ENCODE data around the gene MTHFD1L.
A peak's percentile ranks its signal among the peaks of the same experiment; 100 is the strongest.

The MTHFD1L gene

DNA sequence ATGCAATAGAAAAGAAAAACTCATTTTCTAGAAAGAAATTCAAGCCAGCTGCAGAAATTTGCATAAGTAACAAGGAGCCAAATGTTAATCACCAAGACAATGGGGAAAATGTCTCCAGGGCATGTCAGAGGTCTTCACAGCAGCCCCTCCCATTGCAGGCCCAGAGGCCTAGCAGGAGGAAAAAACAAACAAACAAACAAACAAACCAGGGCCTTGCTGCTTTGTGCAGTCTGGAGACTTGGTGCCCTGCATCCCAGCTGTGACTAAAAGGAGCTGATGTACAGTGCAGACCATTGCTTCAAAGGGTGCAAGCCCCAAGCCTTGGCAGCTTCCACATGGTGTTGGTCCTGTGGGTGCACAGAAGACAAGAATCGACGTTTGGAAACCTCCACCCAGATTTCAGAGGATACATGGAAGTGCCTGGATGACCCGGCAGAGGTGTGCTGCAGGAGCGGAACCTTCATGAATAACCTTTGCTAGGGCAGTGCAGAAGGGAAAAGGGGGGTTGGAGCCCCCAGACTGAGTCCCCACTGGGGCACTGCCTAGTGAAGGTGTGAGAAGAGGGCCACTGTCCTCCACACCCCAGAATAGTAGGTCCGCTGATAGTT lies 263.4 kb downstream of the MTHFD1L start:
- Histone ChIP-seq H3K27me3 (ENCODE audit: control insufficient read depth, insufficient read depth, low read length) (no peaks in the 10 kb centered on the region), H3K9ac (ENCODE audit: low read length) (no peak overlapping the region), H3K4me1 (ENCODE audit: control insufficient read depth, insufficient read depth, low read length) (no peaks in the 10 kb centered on the region), H3K27ac (ENCODE audit: low read depth, low read length) (no peak overlapping the region), H3K36me3 (ENCODE audit: control insufficient read depth, insufficient read depth, low read length) (no peaks in the 10 kb centered on the region), H3K4me3 (ENCODE audit: low read length) (no peak overlapping the region)

DNA sequence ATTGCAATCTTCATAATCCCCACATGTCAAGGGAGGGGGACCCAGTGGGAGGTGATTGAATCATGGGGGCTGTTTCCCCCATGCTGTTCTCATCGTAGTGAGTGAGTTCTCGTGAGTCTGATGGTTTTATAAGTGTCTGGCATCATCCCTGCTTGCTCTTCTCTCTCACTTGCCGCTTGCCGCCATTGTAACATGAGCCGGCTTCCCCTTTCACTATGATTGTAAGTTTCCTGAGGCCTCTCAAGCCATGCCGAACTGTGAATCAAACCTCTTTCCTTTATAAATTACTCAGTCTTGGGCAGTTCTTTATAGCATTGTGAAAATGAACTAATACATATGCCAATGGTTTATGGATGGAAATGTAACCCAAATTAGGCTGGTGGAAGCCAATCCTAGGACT lies 264.8 kb downstream of the MTHFD1L start:
- H3K27me3 ChIP-seq (ENCODE audit: control insufficient read depth, insufficient read depth, low read length): no peaks in the 10 kb centered on the region
- H3K4me3 ChIP-seq (ENCODE audit: low read length): no peak overlapping the region
- no peaks in the 10 kb centered on the region for H3K36me3 ChIP-seq (ENCODE audit: control insufficient read depth, insufficient read depth, low read length)
- no peak overlapping the region for H3K27ac ChIP-seq (ENCODE audit: low read depth, low read length)
- H3K4me1 ChIP-seq (ENCODE audit: control insufficient read depth, insufficient read depth, low read length): no peaks in the 10 kb centered on the region
- H3K9ac ChIP-seq (ENCODE audit: low read length): no peak overlapping the region

GRCh38 chr6:151131324-151132007 lies 266.0 kb downstream of the MTHFD1L start:
- H3K36me3 ChIP-seq (ENCODE audit: control insufficient read depth, insufficient read depth, low read length): no peaks in the 10 kb centered on the region
- no peak overlapping the region for H3K27ac ChIP-seq (ENCODE audit: low read depth, low read length)
- no peak overlapping the region for H3K4me3 ChIP-seq (ENCODE audit: low read length)
- no peak overlapping the region for H3K9ac ChIP-seq (ENCODE audit: low read length)
- H3K27me3 ChIP-seq (ENCODE audit: control insufficient read depth, insufficient read depth, low read length): no peaks in the 10 kb centered on the region
- peaks cover 3% of the 10 kb centered on the region for H3K4me1 ChIP-seq (ENCODE audit: control insufficient read depth, insufficient read depth, low read length)

DNA sequence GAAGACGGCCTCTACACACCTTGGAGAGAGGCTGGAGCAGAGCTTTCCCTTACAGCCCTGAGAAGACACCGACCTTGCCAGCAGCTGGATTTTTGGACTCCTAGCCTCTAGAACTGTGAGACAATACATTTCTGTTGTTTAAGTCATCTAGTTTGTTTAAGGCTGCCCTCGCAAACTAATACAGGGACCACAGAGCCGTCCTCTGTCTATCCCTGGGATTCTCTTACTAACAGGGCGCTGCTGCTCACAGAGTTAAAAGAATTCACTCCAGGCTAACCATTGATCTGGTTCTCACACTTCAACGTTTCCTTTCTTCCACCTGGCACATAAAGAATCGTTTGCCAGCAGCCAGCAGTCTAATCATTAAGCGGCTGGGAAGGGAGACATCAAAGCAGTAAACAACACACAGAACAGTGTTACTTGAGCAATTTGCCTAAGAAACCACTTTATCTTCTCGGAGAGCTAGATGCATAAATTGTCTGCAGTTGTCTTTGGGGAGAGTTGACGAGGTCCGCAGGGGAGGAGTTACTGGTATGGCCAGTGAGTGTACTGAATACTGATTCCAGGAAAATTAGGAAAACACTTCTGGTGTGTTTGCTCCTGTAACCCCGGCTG lies 270.7 kb downstream of the MTHFD1L start:
- no peaks in the 10 kb centered on the region for H3K27me3 ChIP-seq (ENCODE audit: control insufficient read depth, insufficient read depth, low read length)
- peaks cover 3% of the 10 kb centered on the region for H3K4me1 ChIP-seq (ENCODE audit: control insufficient read depth, insufficient read depth, low read length)
- H3K27ac ChIP-seq (ENCODE audit: low read depth, low read length): peak overlapping the region; percentile 45
- no peaks in the 10 kb centered on the region for H3K36me3 ChIP-seq (ENCODE audit: control insufficient read depth, insufficient read depth, low read length)
- H3K4me3 ChIP-seq (ENCODE audit: low read length): no peak overlapping the region
- H3K9ac ChIP-seq (ENCODE audit: low read length): no peak overlapping the region

DNA sequence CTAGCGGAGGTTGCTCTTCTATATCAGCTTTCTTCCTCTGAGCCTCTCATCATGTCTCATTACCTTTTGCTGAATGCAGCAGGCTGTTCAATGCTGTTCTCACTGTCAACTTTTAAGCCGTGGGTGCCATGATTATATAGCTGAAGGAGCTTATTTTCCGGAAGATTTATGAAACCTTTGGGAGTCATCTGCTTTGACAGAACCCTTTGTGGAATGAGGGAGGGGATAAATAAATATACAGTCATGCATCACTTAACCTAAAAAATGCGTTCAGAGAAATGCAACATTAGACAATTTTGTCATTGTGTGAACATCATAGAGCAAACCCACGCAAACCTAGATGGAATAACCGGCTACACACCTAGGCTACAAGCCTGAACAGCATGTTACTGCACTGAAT lies 272.0 kb downstream of the MTHFD1L start:
- H3K4me1 ChIP-seq (ENCODE audit: control insufficient read depth, insufficient read depth, low read length): peaks cover 3% of the 10 kb centered on the region
- no peaks in the 10 kb centered on the region for H3K27me3 ChIP-seq (ENCODE audit: control insufficient read depth, insufficient read depth, low read length)
- no peak overlapping the region for H3K9ac ChIP-seq (ENCODE audit: low read length)
- no peak overlapping the region for H3K4me3 ChIP-seq (ENCODE audit: low read length)
- no peak overlapping the region for H3K27ac ChIP-seq (ENCODE audit: low read depth, low read length)
- H3K36me3 ChIP-seq (ENCODE audit: control insufficient read depth, insufficient read depth, low read length): no peaks in the 10 kb centered on the region

DNA sequence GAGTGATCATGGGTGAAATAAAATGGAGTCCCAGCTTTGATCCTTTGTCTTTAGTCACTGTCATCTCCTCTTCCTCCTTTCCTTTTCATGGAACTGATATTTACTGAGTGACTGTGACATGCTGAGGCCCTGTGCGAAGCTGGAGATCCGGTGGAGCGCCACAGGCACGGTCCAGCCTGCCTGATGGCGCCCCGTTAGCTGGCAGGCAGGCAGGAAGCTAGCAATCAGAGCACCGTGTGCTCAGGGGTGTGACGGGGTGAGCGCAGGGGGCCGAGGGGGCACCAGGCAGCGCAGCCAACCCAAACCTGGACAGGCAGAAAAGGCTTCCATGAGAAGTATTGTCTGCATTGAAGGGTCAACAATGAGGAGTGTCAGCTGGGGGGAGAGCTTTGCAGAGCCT lies 274.0 kb downstream of the MTHFD1L start:
- H3K4me3 ChIP-seq (ENCODE audit: low read length): no peak overlapping the region
- no peak overlapping the region for H3K27ac ChIP-seq (ENCODE audit: low read depth, low read length)
- H3K36me3 ChIP-seq (ENCODE audit: control insufficient read depth, insufficient read depth, low read length): no peaks in the 10 kb centered on the region
- no peaks in the 10 kb centered on the region for H3K27me3 ChIP-seq (ENCODE audit: control insufficient read depth, insufficient read depth, low read length)
- H3K9ac ChIP-seq (ENCODE audit: low read length): no peak overlapping the region
- peaks cover 3% of the 10 kb centered on the region for H3K4me1 ChIP-seq (ENCODE audit: control insufficient read depth, insufficient read depth, low read length)

GRCh38 chr6:151140767-151141166 lies 275.3 kb downstream of the MTHFD1L start:
- Histone ChIP-seq H3K27me3 (ENCODE audit: control insufficient read depth, insufficient read depth, low read length) (no peaks in the 10 kb centered on the region), H3K9ac (ENCODE audit: low read length) (no peak overlapping the region), H3K4me1 (ENCODE audit: control insufficient read depth, insufficient read depth, low read length) (peaks cover 3% of the 10 kb centered on the region), H3K27ac (ENCODE audit: low read depth, low read length) (no peak overlapping the region), H3K36me3 (ENCODE audit: control insufficient read depth, insufficient read depth, low read length) (no peaks in the 10 kb centered on the region), H3K4me3 (ENCODE audit: low read length) (no peak overlapping the region)

- Histone ChIP-seq H3K4me1 (ENCODE audit: control insufficient read depth, insufficient read depth, low read length) (no peaks in the 10 kb centered on the region), H3K4me3 (ENCODE audit: low read length) (no peak overlapping the region), H3K27ac (ENCODE audit: low read depth, low read length) (no peak overlapping the region), H3K27me3 (ENCODE audit: control insufficient read depth, insufficient read depth, low read length) (no peaks in the 10 kb centered on the region), H3K36me3 (ENCODE audit: control insufficient read depth, insufficient read depth, low read length) (no peaks in the 10 kb centered on the region), H3K9ac (ENCODE audit: low read length) (no peak overlapping the region)
Measured at GRCh38 chr6:151141685-151142084, 276.2 kb downstream of the MTHFD1L start.

- Histone ChIP-seq H3K9ac (ENCODE audit: low read length) (no peak overlapping the region), H3K4me3 (ENCODE audit: low read length) (no peak overlapping the region), H3K4me1 (ENCODE audit: control insufficient read depth, insufficient read depth, low read length) (no peaks in the 10 kb centered on the region), H3K36me3 (ENCODE audit: control insufficient read depth, insufficient read depth, low read length) (no peaks in the 10 kb centered on the region), H3K27ac (ENCODE audit: low read depth, low read length) (no peak overlapping the region), H3K27me3 (ENCODE audit: control insufficient read depth, insufficient read depth, low read length) (no peaks in the 10 kb centered on the region)
Measured at GRCh38 chr6:151142676-151143075, 277.2 kb downstream of the MTHFD1L start.

- no peaks in the 10 kb centered on the region for H3K36me3 ChIP-seq (ENCODE audit: control insufficient read depth, insufficient read depth, low read length)
- no peak overlapping the region for H3K27ac ChIP-seq (ENCODE audit: low read depth, low read length)
- no peaks in the 10 kb centered on the region for H3K4me1 ChIP-seq (ENCODE audit: control insufficient read depth, insufficient read depth, low read length)
- no peak overlapping the region for H3K4me3 ChIP-seq (ENCODE audit: low read length)
- no peaks in the 10 kb centered on the region for H3K27me3 ChIP-seq (ENCODE audit: control insufficient read depth, insufficient read depth, low read length)
- H3K9ac ChIP-seq (ENCODE audit: low read length): no peak overlapping the region
Measured at GRCh38 chr6:151143337-151143736, 277.8 kb downstream of the MTHFD1L start.

GRCh38 chr6:151143806-151144205 lies 278.3 kb downstream of the MTHFD1L start:
- H3K4me1 ChIP-seq (ENCODE audit: control insufficient read depth, insufficient read depth, low read length): no peaks in the 10 kb centered on the region
- no peaks in the 10 kb centered on the region for H3K27me3 ChIP-seq (ENCODE audit: control insufficient read depth, insufficient read depth, low read length)
- H3K9ac ChIP-seq (ENCODE audit: low read length): no peak overlapping the region
- H3K36me3 ChIP-seq (ENCODE audit: control insufficient read depth, insufficient read depth, low read length): no peaks in the 10 kb centered on the region
- H3K4me3 ChIP-seq (ENCODE audit: low read length): no peak overlapping the region
- H3K27ac ChIP-seq (ENCODE audit: low read depth, low read length): no peak overlapping the region

DNA sequence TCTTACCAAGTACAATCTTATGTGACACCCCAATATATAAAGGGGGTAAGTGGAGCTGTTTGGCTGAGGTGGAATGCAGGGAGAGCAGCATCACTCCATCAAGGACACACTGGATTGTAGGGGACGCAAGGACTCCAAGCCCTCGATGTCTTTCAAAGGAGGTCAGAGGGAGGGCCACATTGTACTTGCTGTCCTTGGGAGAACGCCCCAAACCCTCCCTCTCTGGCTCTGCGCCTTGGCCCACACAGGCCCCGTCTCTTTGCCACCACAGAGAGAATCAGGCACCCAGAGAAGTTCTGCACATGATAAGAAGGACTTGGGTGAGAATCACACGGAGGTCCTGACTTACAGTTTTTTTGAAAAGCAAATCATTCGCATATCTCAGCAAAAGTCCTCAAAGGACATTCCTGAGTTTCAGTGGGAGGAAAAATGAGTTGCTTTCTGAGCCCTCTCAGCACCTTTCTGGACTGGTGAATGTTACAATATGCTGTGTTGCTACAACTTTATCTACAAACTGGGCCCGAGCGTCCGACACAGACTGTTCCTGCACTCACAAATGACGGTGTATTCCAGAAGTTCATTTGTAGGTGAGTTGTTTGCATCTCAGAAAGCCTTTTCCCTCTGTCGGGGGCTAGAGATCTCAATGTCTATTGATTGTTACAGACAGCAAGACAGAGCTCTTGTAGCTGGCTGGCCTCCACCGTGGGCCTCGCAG lies 281.8 kb downstream of the MTHFD1L start:
- no peaks in the 10 kb centered on the region for H3K36me3 ChIP-seq (ENCODE audit: control insufficient read depth, insufficient read depth, low read length)
- no peak overlapping the region for H3K27ac ChIP-seq (ENCODE audit: low read depth, low read length)
- H3K4me1 ChIP-seq (ENCODE audit: control insufficient read depth, insufficient read depth, low read length): no peaks in the 10 kb centered on the region
- no peaks in the 10 kb centered on the region for H3K27me3 ChIP-seq (ENCODE audit: control insufficient read depth, insufficient read depth, low read length)
- H3K9ac ChIP-seq (ENCODE audit: low read length): no peak overlapping the region
- H3K4me3 ChIP-seq (ENCODE audit: low read length): no peak overlapping the region
